Measurements from ENCODE around the gene PELI1. TPM values are rescaled to one million over a fixed set of nuclear protein-coding genes. Genes with fewer than 3 reads are reported as not detected.

Gene PELI1
- total RNA-seq, 1 experiment from 2014 or later, result 61.0 TPM

- Histone ChIP-seq H3K27me3 (ENCODE audit: insufficient read depth, low read length) (no peaks in the 10 kb centered on the region), H3K14ac (ENCODE audit: insufficient read depth, low read length) (no peak overlapping the region), H3K56ac (ENCODE audit: insufficient read length, low read depth, low read length) (no peak overlapping the region), H3K4me2 (ENCODE audit: insufficient read depth, insufficient read length, low read length) (no peak overlapping the region), H3K23me2 (ENCODE audit: insufficient read length, low read depth, low read length, poor library complexity, severe bottlenecking) (no peaks in the 10 kb centered on the region), H4K91ac (ENCODE audit: insufficient read length, low read depth, low read length) (no peak overlapping the region), H2BK20ac (ENCODE audit: low read depth, low read length, poor library complexity, severe bottlenecking) (no peak overlapping the region), H3K9me3 (ENCODE audit: control insufficient read depth, low read depth, low read length) (no peaks in the 10 kb centered on the region), H3T11ph (ENCODE audit: low read length) (no peak overlapping the region), H3K79me2 (ENCODE audit: insufficient read depth, low read length) (no peaks in the 10 kb centered on the region), H4K20me1 (ENCODE audit: control insufficient read depth, insufficient read depth, insufficient read length) (no peaks in the 10 kb centered on the region), H2AK5ac (ENCODE audit: insufficient read length, low read length) (no peak overlapping the region), H3K79me1 (ENCODE audit: insufficient read depth, low read depth, low read length, poor library complexity, severe bottlenecking) (no peaks in the 10 kb centered on the region), H3K4me1 (ENCODE audit: insufficient read depth, low read length) (no peaks in the 10 kb centered on the region), H3K9ac (ENCODE audit: extremely low read depth, insufficient read length, low read length) (no peak overlapping the region), H3K23ac (ENCODE audit: insufficient read length, low read depth, low read length) (no peak overlapping the region), H2BK5ac (ENCODE audit: insufficient read length, low read length) (no peak overlapping the region), H2AFZ (ENCODE audit: low read length) (no peak overlapping the region), H2BK12ac (ENCODE audit: insufficient read length, low read depth, low read length) (no peak overlapping the region), H3K27ac (ENCODE audit: insufficient read length, low read depth, low read length) (no peak overlapping the region), H2BK15ac (ENCODE audit: low read depth, low read length) (no peak overlapping the region), H4K5ac (ENCODE audit: insufficient read length, low read depth, low read length) (no peak overlapping the region), H3K18ac (ENCODE audit: insufficient read length, low read depth, low read length) (no peak overlapping the region), H2BK120ac (ENCODE audit: low read depth, low read length, poor library complexity, severe bottlenecking) (no peak overlapping the region), H4K8ac (replicated peaks; ENCODE audit: insufficient read length, low read depth, low read length) (no peak overlapping the region), H3K4ac (ENCODE audit: low read depth, low read length) (no peak overlapping the region)
- no peak overlapping the region for H3K4me3 Mint-ChIP-seq
- TF ChIP-seq, protein P1, sequence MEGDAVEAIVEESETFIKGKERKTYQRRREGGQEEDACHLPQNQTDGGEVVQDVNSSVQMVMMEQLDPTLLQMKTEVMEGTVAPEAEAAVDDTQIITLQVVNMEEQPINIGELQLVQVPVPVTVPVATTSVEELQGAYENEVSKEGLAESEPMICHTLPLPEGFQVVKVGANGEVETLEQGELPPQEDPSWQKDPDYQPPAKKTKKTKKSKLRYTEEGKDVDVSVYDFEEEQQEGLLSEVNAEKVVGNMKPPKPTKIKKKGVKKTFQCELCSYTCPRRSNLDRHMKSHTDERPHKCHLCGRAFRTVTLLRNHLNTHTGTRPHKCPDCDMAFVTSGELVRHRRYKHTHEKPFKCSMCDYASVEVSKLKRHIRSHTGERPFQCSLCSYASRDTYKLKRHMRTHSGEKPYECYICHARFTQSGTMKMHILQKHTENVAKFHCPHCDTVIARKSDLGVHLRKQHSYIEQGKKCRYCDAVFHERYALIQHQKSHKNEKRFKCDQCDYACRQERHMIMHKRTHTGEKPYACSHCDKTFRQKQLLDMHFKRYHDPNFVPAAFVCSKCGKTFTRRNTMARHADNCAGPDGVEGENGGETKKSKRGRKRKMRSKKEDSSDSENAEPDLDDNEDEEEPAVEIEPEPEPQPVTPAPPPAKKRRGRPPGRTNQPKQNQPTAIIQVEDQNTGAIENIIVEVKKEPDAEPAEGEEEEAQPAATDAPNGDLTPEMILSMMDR (conservative IDR thresholded peaks at IDR 0.05), result no peak
- H3K4me1 Mint-ChIP-seq, result peaks cover 3 to 9% of the 10 kb centered on the region in 2 experiments; a peak in 3 of 4 replicates
- H3K9me3 Mint-ChIP-seq, result no peaks in the 10 kb centered on the region
- no peaks in the 10 kb centered on the region; the same call in 1 of the 2 replicates for H3K27me3 Mint-ChIP-seq (ENCODE audit: low read depth)
- no peak for DNase-seq
- WGBS (ENCODE audit: extremely low coverage, insufficient read length, low lambda C conversion rate), result no CpG with 5 or more reads among the region's 2 CpGs
- no peak overlapping the region for H3K27ac Mint-ChIP-seq
- H3K36me3 Mint-ChIP-seq (ENCODE audit: insufficient read depth in 1 of 3, low read depth in 3 of 3), result no peaks in the 10 kb centered on the region
Observed at GRCh38 chr2:64166212-64166611, 22.0 kb upstream of the PELI1 start.

Measured in H9 (cell line).